ENCODE measurements around the gene CCSAP.
"Not testable (repeated sequence)": the region's sequence is repeated elsewhere in the genome, so short reads cannot be mapped to it uniquely, and the experiment has no call there.

Gene CCSAP

DNA sequence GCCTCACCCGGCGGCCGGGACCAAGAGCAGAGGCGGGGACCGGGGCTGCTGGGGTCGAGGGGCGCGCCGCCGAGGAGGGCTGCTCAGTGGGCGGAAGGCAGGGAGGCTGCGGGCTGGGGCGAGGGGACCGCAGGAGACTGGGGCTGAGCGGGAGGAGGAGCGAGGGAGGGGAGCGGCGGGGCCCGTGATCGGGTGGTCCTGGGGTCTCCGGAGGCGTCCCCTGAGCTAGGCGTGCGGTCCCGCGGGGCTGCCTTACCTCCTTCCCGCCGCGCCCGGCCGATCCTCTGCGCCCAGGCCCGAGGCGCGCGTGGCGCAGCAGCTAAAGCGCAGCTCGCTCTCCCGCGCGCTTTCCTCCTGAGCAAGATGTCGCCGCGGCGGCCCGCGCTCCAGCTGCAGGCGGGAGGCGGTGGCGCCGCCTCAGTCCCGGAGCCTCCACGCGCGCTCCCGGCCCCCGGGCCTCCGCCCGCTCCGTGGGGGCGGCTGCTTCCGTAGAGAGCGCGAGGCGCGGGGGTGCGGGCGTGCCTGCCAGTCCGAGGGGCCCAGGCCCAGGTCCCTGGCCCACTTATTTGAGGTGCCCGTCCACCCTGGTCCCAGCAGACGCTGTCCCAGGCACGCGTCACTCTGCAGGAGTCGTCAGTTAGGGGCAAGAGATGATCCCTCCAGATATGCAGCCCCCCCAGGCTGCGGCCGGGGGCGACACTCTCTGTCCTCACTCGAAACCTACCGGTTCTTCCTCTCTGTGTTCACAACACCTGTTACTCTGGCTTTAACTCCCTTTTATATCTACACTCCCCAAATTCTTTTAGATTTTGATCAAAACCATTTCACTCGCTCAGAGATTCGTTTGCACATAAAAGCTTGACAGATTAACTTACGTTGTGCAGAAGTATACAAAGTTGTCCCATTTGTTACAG lies at the start of gene CCSAP:
CCSAP (minus strand) TSS at position 392 of the 914 bp plus-strand sequence. CDS start 582 bp downstream, outside the sequence.
- peak; percentile 57 for DNase-seq

GRCh38 chr1:229390130-229390529 lies 47.3 kb upstream of the CCSAP start:
- no peak for DNase-seq

DNA sequence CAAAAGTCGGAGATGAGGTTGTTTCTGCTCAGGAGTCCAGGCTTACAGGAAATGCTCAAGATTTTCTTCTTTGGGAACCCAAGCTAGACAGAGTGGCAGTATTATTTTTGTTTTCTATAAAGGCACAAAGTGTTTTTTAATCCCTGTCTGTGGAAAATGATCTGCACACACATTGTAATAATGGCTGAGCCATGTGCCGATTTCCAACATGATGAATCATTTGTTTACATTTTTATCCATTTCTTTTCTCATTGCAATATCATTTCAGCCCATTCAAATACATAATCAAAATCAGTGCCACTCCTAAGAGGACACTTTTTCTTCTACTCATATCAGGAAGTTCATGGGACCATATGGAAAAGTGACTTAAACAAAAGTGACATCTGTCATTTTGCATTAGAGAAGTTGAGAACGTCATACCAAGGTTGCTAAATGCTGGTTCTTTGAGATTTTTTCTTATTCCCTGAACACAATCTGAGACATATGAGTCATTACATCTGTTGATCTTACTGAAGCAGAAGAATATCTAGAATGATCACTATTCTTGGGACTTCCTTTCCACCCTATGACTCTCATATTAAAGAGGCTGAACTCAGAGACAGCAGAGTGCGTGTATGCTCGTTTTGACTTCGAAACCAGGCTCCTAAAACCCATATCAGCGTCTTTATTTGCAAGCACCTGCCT lies 46.2 kb upstream of the CCSAP start:
- no peak for DNase-seq

- no peak for DNase-seq
Measured at GRCh38 chr1:229385853-229386456, 43.1 kb upstream of the CCSAP start.

DNA sequence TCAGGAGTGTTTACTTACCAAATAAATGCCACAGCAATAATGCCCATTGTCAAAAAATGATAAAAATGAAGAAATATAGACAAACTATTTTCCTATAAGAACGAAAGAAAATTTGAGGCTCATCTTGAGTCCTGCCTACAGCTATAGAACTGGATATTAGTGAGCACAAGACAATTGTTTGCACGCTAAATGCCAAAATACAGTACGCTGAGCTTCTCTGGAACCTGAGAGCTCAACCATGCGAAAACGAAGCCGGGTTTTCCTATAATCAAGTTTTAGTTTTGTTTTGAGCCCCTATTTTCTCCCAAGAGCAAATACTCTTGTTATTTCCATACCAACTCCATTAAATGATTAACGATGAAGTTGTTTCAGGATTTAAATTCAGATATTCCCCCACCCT lies 42.0 kb upstream of the CCSAP start:
- no peak for DNase-seq

GRCh38 chr1:229383961-229384360 lies 41.1 kb upstream of the CCSAP start:
- DNase-seq: no peak

- no peak for DNase-seq
Measured at GRCh38 chr1:229383188-229383587, 40.3 kb upstream of the CCSAP start.

DNA sequence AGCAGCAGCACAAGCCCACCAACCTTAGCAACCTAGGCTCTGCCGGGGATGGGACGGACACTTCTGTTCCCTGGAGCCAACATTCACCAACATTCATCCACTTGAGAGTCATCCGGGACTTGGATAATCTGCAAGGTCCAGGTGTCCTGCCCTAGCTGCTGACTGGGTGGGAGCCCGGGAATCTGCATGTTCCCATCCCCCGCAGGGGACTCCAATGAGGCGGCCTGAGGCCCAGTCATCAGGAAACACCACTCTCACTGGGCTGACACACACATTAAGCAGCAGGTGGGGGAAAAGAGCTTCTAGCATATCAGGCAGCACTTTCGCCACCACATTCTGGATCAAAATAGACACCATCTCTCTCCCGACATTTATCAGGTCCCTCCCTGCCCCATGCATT lies 38.4 kb upstream of the CCSAP start:
- DNase-seq: no peak

DNA sequence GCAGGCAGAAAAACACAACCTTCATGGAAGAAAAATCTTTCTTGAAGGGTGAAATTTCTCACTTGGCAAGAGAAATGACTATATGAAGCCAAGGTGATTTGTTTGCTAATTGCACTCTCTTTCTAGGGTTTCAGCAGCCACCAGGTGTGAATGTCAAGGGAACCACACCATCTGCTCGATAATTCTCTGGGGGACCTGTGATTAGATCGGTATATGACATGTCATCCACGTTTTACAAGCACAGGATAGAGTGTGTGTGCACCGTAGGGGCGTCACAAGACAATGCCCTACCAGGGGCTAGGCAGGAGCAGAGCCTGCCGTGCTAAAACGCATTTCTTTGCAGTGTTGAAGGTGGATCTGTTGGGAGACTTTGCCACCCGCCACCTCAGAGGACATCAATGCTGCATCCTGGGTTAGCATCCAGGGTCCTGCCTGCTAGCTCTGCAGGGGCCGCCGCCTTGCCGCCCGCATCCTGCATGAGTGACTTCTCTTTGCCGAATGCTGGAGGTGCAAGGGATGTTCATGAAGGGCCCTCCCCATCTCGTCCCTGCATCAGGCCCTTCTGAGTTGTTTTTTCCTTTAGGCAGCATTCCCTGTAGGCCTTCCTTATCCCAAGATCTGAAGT lies 37.8 kb upstream of the CCSAP start:
- no peak for DNase-seq

GRCh38 chr1:229379846-229380245 lies 37.0 kb upstream of the CCSAP start:
- no peak for DNase-seq

- no peak for DNase-seq
Measured at GRCh38 chr1:229378586-229379367, 35.9 kb upstream of the CCSAP start.

GRCh38 chr1:229378035-229378434 lies 35.2 kb upstream of the CCSAP start:
- not testable (repeated sequence) for DNase-seq

GRCh38 chr1:229377429-229377828 lies 34.6 kb upstream of the CCSAP start:
- DNase-seq: no peak

DNA sequence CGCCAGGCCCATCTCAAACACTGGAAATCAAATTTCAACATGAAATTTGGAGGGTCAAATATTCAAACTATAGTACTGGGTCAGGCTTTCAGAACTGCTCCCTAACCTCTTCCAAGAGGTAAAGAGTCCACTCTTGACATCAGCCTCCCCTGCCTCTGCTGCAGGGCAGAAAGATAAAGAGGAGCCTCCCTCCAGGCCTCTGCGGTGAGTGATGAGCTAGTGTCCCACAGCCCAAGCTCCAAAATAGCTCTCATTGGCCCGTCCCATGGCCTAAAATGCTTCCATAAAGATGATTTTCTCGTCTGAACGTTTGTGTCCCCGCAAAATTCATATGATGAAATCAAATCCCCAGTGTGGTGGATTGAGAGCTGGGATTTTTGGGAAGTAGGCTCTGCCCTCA lies 33.7 kb upstream of the CCSAP start:
- DNase-seq: no peak

- DNase-seq: no peak
Measured at GRCh38 chr1:229374485-229374884, 31.6 kb upstream of the CCSAP start.

DNA sequence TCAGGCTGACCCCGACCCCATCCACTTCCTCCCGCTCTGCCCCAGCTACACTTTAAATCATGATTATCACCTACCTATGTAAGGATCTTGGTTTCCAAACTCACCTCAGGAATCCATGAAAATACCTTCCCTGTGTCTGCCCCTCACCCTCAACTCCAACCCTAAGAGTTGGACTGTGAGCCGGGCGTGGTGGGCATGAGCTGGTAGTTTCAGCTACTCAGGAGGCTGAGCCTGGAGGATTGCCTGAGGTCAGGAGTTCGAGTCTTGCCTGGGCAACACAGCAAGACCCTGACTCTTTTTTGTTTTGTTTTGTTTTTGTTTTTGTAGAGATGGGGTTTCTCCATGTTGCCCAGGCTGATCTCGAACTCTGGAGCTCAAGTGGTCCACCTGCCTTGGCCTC lies 30.5 kb upstream of the CCSAP start:
- DNase-seq: no peak

DNA sequence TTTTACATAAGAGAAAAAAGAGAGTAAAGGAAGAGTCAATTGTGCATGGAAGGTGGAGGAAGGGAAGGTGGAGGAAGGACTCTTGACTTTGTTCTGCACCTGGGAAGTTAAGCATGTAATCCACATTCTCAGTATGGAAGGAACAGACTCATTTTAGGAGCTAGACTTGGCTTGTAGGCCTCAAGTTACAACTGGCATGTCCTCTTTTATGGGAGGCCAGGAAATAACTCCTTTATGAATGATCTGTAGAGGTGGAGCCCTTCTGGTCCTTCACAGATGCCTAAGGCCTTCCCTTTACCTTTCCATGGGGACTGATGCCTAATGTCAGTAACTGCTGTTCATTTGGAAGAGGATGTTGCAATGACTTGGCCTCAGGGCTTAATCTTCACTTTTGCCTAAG lies 29.4 kb upstream of the CCSAP start:
- no peak for DNase-seq

- DNase-seq: no peak
Measured at GRCh38 chr1:229371624-229372023, 28.8 kb upstream of the CCSAP start.

DNA sequence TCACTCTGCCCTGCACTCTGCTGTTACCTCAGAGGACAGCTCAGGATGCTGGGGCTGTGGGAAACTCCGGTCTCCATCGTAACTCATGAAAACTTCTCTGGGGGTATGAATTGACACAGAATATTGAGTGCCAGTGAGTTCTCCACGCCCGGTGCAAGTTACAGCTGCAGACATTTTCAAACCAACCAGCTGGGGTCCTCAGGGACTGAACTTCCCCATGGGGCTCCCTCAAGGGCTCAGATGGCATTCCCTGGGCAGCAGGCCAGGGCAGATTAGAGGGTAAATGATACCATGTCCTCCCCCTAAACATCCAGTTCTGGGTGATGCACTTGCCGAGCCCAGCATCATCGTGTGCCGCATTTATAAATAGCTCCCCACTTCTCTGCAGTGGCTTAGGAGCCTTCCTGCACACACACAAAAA lies 27.8 kb upstream of the CCSAP start:
- DNase-seq: no peak

DNA sequence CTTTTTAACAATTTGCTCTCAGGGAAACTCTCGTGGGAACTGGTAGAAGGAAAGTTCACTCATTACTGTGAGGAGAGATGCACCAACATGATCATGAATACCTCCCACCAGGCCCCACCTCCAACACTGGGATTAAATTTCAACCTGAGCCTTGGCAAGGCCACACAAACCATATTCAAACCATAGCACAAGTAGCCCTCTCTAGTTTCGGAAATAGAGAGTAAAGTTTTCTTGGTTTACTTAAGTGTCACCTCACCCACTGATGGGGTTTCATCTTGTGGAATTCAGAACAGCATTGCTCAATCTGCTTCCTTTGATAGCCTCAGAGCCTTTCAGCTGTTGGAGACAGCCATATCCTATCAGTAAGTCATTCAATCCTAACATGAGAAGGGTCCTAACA lies 25.5 kb upstream of the CCSAP start:
- DNase-seq: no peak

- no peak for DNase-seq
Measured at GRCh38 chr1:229365569-229365968, 22.7 kb upstream of the CCSAP start.

Data from activated effector memory CD4-positive, alpha-beta T cell treated with Interleukin-2 at 50 U/mL for 16 hours (primary cell).